Muscle layer of duodenum (tissue), 2 donors: ENCODE data around the gene TSPAN5.

Experiments
- H3K27ac ChIP-seq: one replicate; pipeline ENCODE4 v1.7.0; 2013; ENCODE audit warnings: mild to moderate bottlenecking, low read length
- H3K27me3 ChIP-seq: one replicate; pipeline ENCODE4 v1.7.0; 2013; ENCODE audit warnings: low read depth, mild to moderate bottlenecking, control low read depth, low read length
- H3K36me3 ChIP-seq, 2 donors: one replicate each; pipeline ENCODE4 v1.7.0; 2013; ENCODE audit warnings: low read length in 2 of 2, control low read depth in 1 of 2, mild to moderate bottlenecking in 1 of 2; ENCODE audit not compliant: insufficient read depth in 2 of 2, control insufficient read depth in 1 of 2
- H3K4me1 ChIP-seq, 2 donors: one replicate each; pipeline ENCODE4 v1.7.0; 2013; ENCODE audit warnings: low read length in 2 of 2, mild to moderate bottlenecking in 2 of 2, control low read depth in 1 of 2, moderate library complexity in 1 of 2; ENCODE audit not compliant: insufficient read depth in 2 of 2, control insufficient read depth in 1 of 2
- H3K4me3 ChIP-seq, 2 donors: one replicate each; pipeline ENCODE4 v1.7.0; 2013; ENCODE audit warnings: low read length in 2 of 2, low read depth in 1 of 2, mild to moderate bottlenecking in 1 of 2
- H3K9me3 ChIP-seq, 2 donors: one replicate each; pipeline ENCODE4 v1.7.0; 2013; ENCODE audit warnings: low read length in 2 of 2, control low read depth in 1 of 2, mild to moderate bottlenecking in 1 of 2; ENCODE audit not compliant: control insufficient read depth in 1 of 2
- donor health status: healthy.

TSPAN5 gene

DNA sequence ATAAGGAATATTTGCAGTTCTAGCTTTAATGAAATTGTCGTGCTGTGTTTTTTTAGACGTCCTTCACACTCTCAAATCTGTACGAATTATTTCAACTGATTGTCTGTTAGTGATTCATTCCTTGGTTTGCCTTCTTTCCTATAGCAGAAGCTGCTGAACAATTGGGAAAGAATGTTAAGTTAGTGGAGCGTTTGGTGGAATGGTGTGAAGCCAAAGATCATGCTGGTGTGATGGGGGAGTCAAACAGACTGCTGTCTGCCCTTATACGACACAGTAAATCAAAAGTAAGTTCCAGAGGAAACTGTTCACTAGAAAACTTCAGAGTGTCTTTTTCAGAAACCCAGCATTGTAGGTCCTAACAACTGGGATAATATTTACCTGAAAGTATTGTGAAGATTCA lies 237.3 kb downstream of the TSPAN5 start:
- Histone ChIP-seq H3K27me3 (no peaks in the 10 kb centered on the region), H3K4me1 (no peaks in the 10 kb centered on the region), H3K9me3 (no peaks in the 10 kb centered on the region), H3K4me3 (no peak overlapping the region), H3K36me3 (peaks cover 11 to 30% of the 10 kb centered on the region in 2 donors), H3K27ac (no peak overlapping the region)
